Right lobe of liver (tissue), 4 donors: ENCODE measurements around the gene MAML3.

Experiments
- POLR2A ChIP-seq: fragments of 450-650 bp; IDR thresholded peaks from one replicate; pipeline ENCODE4 v1.6.1; 2017; ENCODE audit warnings: antibody characterized with exemption, mild to moderate bottlenecking
- TF ChIP-seq, protein P1 (sequence below), 4 donors: fragments of 200-600 bp in 3 of 4; fragments of 450-650 bp in 1 of 4; IDR thresholded peaks; one replicate each; pipeline versions ENCODE4 v1.5.1 to v1.8.0; 2016 to 2022; ENCODE audit warnings: antibody characterized with exemption in 4 of 4, mild to moderate bottlenecking in 2 of 4
- donor health status: DM: no; HTN: no; CAD: no.
- donor health status: DM: no; HTN: no; CAD: no.
- donor health status: DM: no; HTN: yes; CAD: no.

DNA sequence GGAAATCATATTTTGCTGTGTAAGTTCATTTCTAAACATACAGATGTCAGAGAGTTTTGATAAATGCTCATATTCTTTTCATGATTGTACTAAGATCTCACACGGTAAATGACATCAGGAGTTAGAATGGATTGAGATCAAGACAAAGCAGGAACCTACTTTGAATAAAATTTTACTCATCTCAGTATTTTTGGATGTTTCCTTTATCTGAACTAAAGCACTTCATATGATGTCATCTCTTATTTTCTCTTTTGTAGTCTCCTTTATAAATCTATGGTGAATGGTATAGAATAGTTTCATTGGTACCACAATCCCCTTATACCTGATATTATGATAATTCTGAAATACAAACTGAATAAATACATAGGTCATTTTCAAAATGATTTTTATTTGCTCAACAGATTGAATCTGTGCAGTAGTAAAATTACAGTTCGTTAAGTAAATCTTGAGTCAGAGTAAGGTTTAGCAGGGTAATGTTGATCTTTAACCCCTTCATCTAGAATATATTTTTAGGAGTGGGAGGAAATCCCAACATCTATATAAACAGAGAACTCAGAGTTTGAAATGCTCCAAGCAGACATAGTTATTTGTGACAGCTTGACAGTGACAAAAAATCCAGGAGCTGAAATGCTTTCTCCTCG, 308.4 kb downstream of the MAML3 start:
- TF ChIP-seq, protein P1, sequence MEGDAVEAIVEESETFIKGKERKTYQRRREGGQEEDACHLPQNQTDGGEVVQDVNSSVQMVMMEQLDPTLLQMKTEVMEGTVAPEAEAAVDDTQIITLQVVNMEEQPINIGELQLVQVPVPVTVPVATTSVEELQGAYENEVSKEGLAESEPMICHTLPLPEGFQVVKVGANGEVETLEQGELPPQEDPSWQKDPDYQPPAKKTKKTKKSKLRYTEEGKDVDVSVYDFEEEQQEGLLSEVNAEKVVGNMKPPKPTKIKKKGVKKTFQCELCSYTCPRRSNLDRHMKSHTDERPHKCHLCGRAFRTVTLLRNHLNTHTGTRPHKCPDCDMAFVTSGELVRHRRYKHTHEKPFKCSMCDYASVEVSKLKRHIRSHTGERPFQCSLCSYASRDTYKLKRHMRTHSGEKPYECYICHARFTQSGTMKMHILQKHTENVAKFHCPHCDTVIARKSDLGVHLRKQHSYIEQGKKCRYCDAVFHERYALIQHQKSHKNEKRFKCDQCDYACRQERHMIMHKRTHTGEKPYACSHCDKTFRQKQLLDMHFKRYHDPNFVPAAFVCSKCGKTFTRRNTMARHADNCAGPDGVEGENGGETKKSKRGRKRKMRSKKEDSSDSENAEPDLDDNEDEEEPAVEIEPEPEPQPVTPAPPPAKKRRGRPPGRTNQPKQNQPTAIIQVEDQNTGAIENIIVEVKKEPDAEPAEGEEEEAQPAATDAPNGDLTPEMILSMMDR (IDR thresholded peaks at IDR 0.05), result no peak
- no peak for TF ChIP-seq POLR2A
